ENCODE measurements around the gene CCL17. TPM values are rescaled to one million over a fixed set of nuclear protein-coding genes. Genes with fewer than 3 reads are reported as not detected.
"Not testable (repeated sequence)": the region's sequence is repeated elsewhere in the genome, so short reads cannot be mapped to it uniquely, and the experiment has no call there.

The CCL17 gene
- polyA plus RNA-seq, 1 experiment: not detected

DNA sequence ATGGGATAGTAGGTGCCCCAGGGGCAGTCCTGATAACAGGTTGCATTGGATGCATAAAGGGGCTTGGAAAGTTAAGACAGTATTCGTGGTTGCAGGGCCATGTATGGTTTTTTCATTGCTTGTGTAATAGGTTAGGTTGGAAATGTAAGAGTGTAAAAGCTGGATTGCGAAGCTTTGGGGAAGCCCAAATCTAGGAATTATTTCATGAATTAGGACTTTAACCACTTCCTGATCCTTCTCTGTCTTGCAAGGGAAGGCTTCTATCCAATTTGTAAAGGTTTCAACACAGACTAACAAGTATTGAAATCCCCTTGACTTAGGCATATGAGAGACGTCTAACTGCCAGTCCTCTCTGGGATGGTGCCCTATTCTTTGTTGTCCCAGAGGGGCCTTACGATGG is 7.8 kb upstream of the CCL17 start:
- TF ChIP-seq CTCF (IDR thresholded peaks at IDR 0.05; ENCODE audit: low read depth, low read length): no peak
- DNase-seq (ENCODE audit: low read depth, low spot score): no peak
- Histone ChIP-seq H3K27me3 (ENCODE audit: control insufficient read depth, insufficient read depth, low read length) (peaks cover 17% of the 10 kb centered on the region), H3K9me3 (ENCODE audit: control insufficient read depth, insufficient read depth, low read length) (peaks cover 9% of the 10 kb centered on the region; the same call in 1 of the 2 replicates), H3K4me3 (ENCODE audit: low read depth, low read length) (no peak overlapping the region), H3K27ac (ENCODE audit: low read depth, low read length) (no peak overlapping the region)
- POLR2A ChIA-PET: no interaction called here
- CTCF ChIA-PET: no interaction called here

DNA sequence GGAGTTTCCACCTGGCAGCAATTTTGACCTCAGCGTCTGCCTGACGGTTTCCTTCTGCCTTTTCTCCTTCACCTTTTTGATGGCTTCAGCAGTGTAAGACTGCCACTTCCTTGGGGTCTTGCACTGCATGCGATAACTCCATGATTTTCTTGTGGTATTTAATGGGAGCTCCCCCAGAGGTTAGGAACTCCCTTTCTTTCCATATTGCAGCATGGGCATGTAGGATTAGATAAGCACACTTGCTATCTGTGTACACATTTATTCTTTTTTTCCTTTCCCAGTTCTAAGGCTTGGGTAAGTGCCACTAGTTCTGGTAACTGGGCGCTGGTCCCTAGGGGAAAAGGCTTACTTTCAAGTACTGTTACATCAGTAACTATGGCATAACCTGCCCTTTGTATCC is 7.1 kb upstream of the CCL17 start:
- DNase-seq (ENCODE audit: low read depth, low spot score); POLR2A ChIA-PET; CTCF ChIA-PET; H3K9me3 ChIP-seq (ENCODE audit: control insufficient read depth, insufficient read depth, low read length); H3K4me3 ChIP-seq (ENCODE audit: low read depth, low read length); H3K27ac ChIP-seq (ENCODE audit: low read depth, low read length): not testable (repeated sequence)
- peaks cover 23% of the 10 kb centered on the region for H3K27me3 ChIP-seq (ENCODE audit: control insufficient read depth, insufficient read depth, low read length)

- Histone ChIP-seq H3K27ac (ENCODE audit: low read depth, low read length) (no peak overlapping the region), H3K4me3 (ENCODE audit: low read depth, low read length) (no peak overlapping the region), H3K27me3 (ENCODE audit: control insufficient read depth, insufficient read depth, low read length) (peaks cover 45% of the 10 kb centered on the region), H3K9me3 (ENCODE audit: control insufficient read depth, insufficient read depth, low read length) (no peaks in the 10 kb centered on the region)
- no peak for TF ChIP-seq CTCF (IDR thresholded peaks at IDR 0.05; ENCODE audit: low read depth, low read length)
- no peak for DNase-seq (ENCODE audit: low read depth, low spot score)
- ChIA-PET CTCF (no interaction called here), POLR2A (interaction anchor here (0.7 kb wide), 1 partner anchor 244 kb away, joined by 3 read pairs; no protein-coding TSS in a partner anchor)
These were observed 2.5 kb upstream of the CCL17 start for GRCh38 chr16:57401943-57402640.

GRCh38 chr16:57405097-57405496 is 530 bp downstream of the CCL17 start:
- Histone ChIP-seq H3K9me3 (ENCODE audit: control insufficient read depth, insufficient read depth, low read length) (no peaks in the 10 kb centered on the region), H3K27me3 (ENCODE audit: control insufficient read depth, insufficient read depth, low read length) (peaks cover 48% of the 10 kb centered on the region), H3K27ac (ENCODE audit: low read depth, low read length) (no peak overlapping the region), H3K4me3 (ENCODE audit: low read depth, low read length) (no peak overlapping the region)
- ChIA-PET CTCF (interaction anchor here (1.5 kb wide), 1 partner anchor 13 kb away, joined by 13 read pairs; no protein-coding TSS in a partner anchor), POLR2A (no interaction called here)
- TF ChIP-seq CTCF (IDR thresholded peaks at IDR 0.05; ENCODE audit: low read depth, low read length): no peak
- no peak for DNase-seq (ENCODE audit: low read depth, low spot score)

DNA sequence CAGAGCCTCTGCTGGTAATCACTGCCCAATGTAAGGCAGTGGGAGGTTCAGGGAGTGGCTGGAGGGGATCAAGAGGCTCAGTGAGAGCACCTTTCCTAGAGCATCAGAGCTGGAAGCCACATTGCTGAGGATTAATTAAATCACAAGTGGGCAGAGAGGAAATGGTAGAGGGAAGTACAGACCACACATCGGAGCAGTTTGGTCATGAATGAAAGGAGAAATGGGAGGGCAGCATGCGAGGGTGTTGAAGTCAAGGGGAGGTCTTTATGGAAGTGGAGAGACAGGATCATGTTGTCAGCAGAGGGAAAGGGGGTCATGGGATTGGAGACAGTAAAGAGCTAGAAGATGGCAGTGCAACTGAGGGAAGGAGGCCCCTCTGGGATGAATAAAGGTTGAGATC is 2.3 kb downstream of the CCL17 start:
- POLR2A ChIA-PET: no interaction called here
- Histone ChIP-seq H3K9me3 (ENCODE audit: control insufficient read depth, insufficient read depth, low read length) (no peaks in the 10 kb centered on the region; the same call in 1 of the 2 replicates), H3K27ac (ENCODE audit: low read depth, low read length) (no peak overlapping the region), H3K4me3 (ENCODE audit: low read depth, low read length) (no peak overlapping the region), H3K27me3 (ENCODE audit: control insufficient read depth, insufficient read depth, low read length) (peaks cover 57% of the 10 kb centered on the region)
- CTCF ChIA-PET: no interaction called here
- no peak for TF ChIP-seq CTCF (IDR thresholded peaks at IDR 0.05; ENCODE audit: low read depth, low read length)
- DNase-seq (ENCODE audit: low read depth, low spot score): no peak

Measured in AG04450 (cell line).